Upper lobe of right lung (tissue), 1 donor: ENCODE results near the gene INPP1. TPM values are rescaled to one million over a fixed set of nuclear protein-coding genes. Genes with fewer than 3 reads are reported as not detected.

Source experiments
- ATAC-seq: fragments of 200-7000 bp; cut with Tn5 transposase; one replicate; pipeline ENCODE4 v1.9.1; 2020; ENCODE audit warnings: mild to moderate bottlenecking, moderate library complexity
- DNase-seq: peaks from one replicate; pipeline ENCODE4 v3.0.0-alpha.2; 2020
- H3K27ac ChIP-seq: fragments of 200-600 bp; one replicate; pipeline ENCODE4 v1.8.0; 2022
- H3K27me3 ChIP-seq: fragments of 200-600 bp; one replicate; pipeline ENCODE4 v1.8.0; 2022; ENCODE audit warnings: mild to moderate bottlenecking
- H3K36me3 ChIP-seq: fragments of 200-600 bp; one replicate; pipeline ENCODE4 v1.8.0; 2022
- H3K4me1 ChIP-seq: fragments of 200-600 bp; one replicate; pipeline ENCODE4 v1.8.0; 2022
- H3K4me3 ChIP-seq: fragments of 200-600 bp; one replicate; pipeline ENCODE4 v1.8.0; 2022; ENCODE audit warnings: mild to moderate bottlenecking
- H3K9me3 ChIP-seq: fragments of 200-600 bp; one replicate; pipeline ENCODE4 v1.8.0; 2022
- intact Hi-C: fragments of 100-400 bp; cut with DNase I; formaldehyde crosslinking; loops from one replicate; pipeline ENCODE4 v1.11.0; 2022
- total RNA-seq: library from RNA; stranded (reverse); fragmentation: NEBNext Ultra II Directional; extraction: Animal tissue kit (Norgen Biotek cat#: 25700); gene quantifications from one replicate; pipeline ENCODE4 v1.2.1, GENCODE V29; 2021
- TF ChIP-seq, protein P1 (sequence below): fragments of 200-600 bp; IDR thresholded peaks from one replicate; pipeline ENCODE4 v1.8.0; 2022; ENCODE audit warnings: antibody characterized with exemption
- donor health status: DM: no; HTN: yes; CAD: no; lungs with severe emphysema.

Gene INPP1
- total RNA-seq, 1 donor from 2014 or later = 38.1 TPM

DNA sequence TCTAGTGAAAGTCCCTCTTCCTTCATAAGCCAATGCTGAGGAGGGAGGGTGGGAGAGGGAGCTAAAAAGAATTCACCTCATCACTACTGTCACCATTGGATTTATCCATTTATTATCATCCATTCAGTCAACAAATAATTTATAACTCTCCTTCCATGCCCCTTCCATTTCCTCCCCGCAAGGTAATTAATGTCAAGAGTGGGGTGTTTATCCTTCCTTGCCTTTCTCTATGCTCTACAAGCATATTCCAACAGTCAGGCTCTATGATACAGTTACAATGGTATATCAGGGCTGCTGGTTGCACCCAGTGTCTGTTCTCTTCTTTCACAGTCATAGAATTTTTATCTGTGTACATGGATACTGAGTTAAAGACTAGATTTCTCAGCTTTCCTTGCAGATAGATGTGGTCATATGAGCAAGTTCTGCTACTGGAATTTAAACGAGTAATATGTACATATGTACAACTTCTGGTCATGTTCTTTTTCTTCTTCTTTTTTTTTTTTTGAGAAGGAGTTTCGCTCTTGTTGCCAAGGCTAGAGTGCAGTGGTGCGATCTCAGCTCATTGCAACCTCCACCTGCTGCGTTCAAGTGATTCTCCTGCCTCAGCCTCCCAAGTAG lies 59.7 kb downstream of the INPP1 start:
- DNase-seq (no peak), ATAC-seq (no peak)
- H3K4me3 ChIP-seq = no peak overlapping the region
- no peaks in the 10 kb centered on the region for H3K9me3 ChIP-seq
- no peaks in the 10 kb centered on the region for H3K27me3 ChIP-seq
- intact Hi-C loops = no loop called here
- H3K36me3 ChIP-seq = no peaks in the 10 kb centered on the region
- no peak overlapping the region for H3K27ac ChIP-seq
- H3K4me1 ChIP-seq = peaks cover 4% of the 10 kb centered on the region
- TF ChIP-seq, protein P1, sequence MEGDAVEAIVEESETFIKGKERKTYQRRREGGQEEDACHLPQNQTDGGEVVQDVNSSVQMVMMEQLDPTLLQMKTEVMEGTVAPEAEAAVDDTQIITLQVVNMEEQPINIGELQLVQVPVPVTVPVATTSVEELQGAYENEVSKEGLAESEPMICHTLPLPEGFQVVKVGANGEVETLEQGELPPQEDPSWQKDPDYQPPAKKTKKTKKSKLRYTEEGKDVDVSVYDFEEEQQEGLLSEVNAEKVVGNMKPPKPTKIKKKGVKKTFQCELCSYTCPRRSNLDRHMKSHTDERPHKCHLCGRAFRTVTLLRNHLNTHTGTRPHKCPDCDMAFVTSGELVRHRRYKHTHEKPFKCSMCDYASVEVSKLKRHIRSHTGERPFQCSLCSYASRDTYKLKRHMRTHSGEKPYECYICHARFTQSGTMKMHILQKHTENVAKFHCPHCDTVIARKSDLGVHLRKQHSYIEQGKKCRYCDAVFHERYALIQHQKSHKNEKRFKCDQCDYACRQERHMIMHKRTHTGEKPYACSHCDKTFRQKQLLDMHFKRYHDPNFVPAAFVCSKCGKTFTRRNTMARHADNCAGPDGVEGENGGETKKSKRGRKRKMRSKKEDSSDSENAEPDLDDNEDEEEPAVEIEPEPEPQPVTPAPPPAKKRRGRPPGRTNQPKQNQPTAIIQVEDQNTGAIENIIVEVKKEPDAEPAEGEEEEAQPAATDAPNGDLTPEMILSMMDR = no peak

DNA sequence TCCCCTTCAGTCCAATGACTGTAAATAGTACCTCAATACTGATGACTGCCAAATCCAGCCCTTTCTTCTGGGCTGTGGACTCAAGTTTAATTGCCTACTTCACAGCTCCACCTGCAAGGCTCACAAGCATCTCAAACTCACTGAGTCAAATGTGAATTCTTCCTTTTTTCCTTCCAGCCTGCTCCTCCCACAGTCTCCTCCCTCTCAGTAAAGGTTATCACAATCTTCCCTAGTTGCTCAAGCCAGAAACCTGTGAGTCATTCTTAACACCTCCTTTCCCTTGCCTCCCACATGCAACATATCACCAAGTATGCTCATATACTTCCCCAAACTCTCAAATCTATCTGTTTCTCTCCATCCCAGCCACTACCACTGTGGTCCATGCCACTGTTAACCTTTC lies 61.1 kb downstream of the INPP1 start:
- no peak for ATAC-seq
- peaks cover 11% of the 10 kb centered on the region for H3K4me1 ChIP-seq
- H3K27me3 ChIP-seq = no peaks in the 10 kb centered on the region
- no peaks in the 10 kb centered on the region for H3K9me3 ChIP-seq
- TF ChIP-seq, protein P1 = no peak
- no peak overlapping the region for H3K27ac ChIP-seq
- no peak for DNase-seq
- no peak overlapping the region for H3K4me3 ChIP-seq
- intact Hi-C loops = no loop called here
- no peaks in the 10 kb centered on the region for H3K36me3 ChIP-seq

DNA sequence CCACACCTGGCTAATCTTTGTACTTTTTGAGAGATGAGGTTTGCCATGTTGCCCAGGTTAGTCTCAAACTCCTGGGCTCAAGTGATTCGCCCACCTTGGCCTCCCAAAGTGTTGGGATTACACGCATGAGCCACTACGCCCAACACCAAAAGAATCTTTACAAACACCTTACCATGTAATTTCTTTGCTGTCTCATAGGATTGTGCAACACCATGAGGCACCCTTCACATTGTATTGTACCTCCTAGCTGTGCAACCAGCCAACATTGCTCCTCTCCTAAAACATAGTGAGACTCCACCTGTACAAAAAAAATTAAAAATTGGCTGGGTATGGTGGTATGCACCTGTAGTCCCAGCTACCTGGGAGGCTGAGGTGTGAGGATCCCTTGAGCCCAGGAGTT lies 61.7 kb downstream of the INPP1 start:
- no peak overlapping the region for H3K27ac ChIP-seq
- ATAC-seq (no peak), DNase-seq (no peak)
- H3K4me1 ChIP-seq = peaks cover 15% of the 10 kb centered on the region
- H3K4me3 ChIP-seq = no peak overlapping the region
- no peaks in the 10 kb centered on the region for H3K9me3 ChIP-seq
- H3K27me3 ChIP-seq = no peaks in the 10 kb centered on the region
- no peaks in the 10 kb centered on the region for H3K36me3 ChIP-seq
- TF ChIP-seq, protein P1 = no peak
- intact Hi-C loops = no loop called here

DNA sequence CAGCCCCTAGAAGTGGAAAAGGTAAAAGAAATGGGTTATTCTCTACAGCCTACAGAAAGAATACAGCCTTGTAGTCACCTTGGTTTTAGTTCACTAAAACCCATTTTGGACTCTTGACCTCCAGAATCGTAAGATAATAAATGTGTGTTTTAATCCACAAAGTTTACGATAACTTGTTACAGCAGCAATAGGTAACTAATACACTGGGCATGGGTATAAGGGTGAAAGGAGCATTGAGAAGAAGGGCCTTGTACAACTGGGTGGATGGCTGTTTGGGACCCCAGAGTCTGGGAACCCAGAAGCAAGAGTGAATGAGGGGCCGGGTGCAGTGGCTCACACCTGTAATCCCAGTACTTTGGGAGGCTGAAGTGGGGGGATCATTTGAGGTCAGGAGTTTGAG lies 62.6 kb downstream of the INPP1 start:
- Histone ChIP-seq H3K27ac (no peak overlapping the region), H3K4me3 (no peak overlapping the region), H3K4me1 (peaks cover 19% of the 10 kb centered on the region), H3K36me3 (no peaks in the 10 kb centered on the region), H3K9me3 (no peaks in the 10 kb centered on the region), H3K27me3 (no peaks in the 10 kb centered on the region)
- DNase-seq (no peak), ATAC-seq (no peak)
- intact Hi-C loops = no loop called here
- TF ChIP-seq, protein P1 = no peak

DNA sequence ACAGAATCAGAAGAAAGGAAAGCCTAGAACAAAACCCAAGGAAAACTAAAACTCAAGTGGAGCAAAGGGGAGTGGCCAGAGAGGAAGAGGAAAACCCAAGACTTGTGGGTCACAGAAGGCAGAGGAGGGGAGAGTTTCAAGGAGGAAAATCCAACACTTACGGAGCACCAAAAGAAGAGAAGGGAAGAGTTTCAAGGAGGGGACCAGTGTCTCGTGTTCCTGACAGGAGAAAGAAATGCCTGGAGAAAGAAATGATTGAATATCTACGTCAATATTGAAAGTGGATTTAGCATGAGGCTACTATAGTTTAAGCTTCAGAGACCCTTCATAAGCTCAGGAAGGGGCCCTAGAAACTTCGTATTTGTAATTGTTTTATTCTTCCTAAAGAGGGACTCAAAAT lies 63.4 kb downstream of the INPP1 start:
- no peak for DNase-seq
- H3K4me1 ChIP-seq = peaks cover 27% of the 10 kb centered on the region
- ATAC-seq = no peak
- H3K4me3 ChIP-seq = no peak overlapping the region
- no peaks in the 10 kb centered on the region for H3K27me3 ChIP-seq
- no peaks in the 10 kb centered on the region for H3K9me3 ChIP-seq
- H3K36me3 ChIP-seq = no peaks in the 10 kb centered on the region
- intact Hi-C loops = no loop called here
- TF ChIP-seq, protein P1 = no peak
- H3K27ac ChIP-seq = peak overlapping the region; percentile 90

DNA sequence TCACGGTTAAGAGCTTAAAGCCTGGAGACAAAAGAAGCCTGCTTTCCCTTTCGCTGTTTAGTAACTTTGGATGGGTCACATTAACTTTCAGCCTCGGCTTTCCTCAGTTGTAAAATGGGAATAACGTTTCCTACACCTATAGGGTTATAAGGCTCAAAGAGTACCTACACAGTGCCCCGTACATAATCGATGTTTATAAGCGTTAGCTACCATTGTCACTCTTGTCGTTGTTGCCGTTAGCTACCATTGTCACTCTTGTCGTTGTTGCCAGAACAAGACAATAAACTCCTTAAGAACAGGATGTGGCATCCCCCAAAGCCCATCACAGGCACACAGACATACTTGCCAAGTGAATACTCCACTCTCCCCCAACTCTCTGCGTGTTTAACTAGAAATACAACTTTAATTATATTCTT lies 63.9 kb downstream of the INPP1 start:
- Histone ChIP-seq H3K27ac (peak overlapping the region; percentile 90), H3K4me3 (peak overlapping the region; percentile 73), H3K4me1 (peaks cover 27% of the 10 kb centered on the region), H3K27me3 (no peaks in the 10 kb centered on the region), H3K9me3 (no peaks in the 10 kb centered on the region), H3K36me3 (no peaks in the 10 kb centered on the region)
- TF ChIP-seq, protein P1 = no peak
- ATAC-seq = no peak
- no peak for DNase-seq
- intact Hi-C loops = no loop called here
